SU-DHL-6 (cell line): Measurements from ENCODE around the gene NAXE.

ENCODE experiments used
- H2AFZ ChIP-seq: fragments of 200-600 bp; sonication (generic); 2 replicates; pipeline ENCODE4 v1.6.1; 2014; ENCODE audit warnings: low read depth, mild to moderate bottlenecking, moderate library complexity, mixed read lengths, antibody characterized with exemption, low read length; ENCODE audit not compliant: severe bottlenecking
- H3F3A ChIP-seq: fragments of 200-600 bp; shearing (Covaris generic); 2 replicates; pipeline ENCODE4 v1.6.0; 2016; ENCODE audit warnings: antibody characterized with exemption, mild to moderate bottlenecking; ENCODE audit not compliant: insufficient read depth
- H3K27ac ChIP-seq: fragments of 200-600 bp; sonication (generic); 2 replicates; pipeline ENCODE4 v1.5.1; 2016; ENCODE audit warnings: low read depth, mild to moderate bottlenecking, low read length, moderate library complexity, mixed read lengths
- H3K27me3 ChIP-seq: fragments of 200-600 bp; sonication (generic), shearing (Covaris generic); 2 replicates; pipeline ENCODE4 v1.6.0; 2014; ENCODE audit warnings: mild to moderate bottlenecking, low read length
- H3K36me3 ChIP-seq: fragments of 200-600 bp; sonication (generic); 2 replicates; pipeline ENCODE4 v1.6.1; 2014; ENCODE audit warnings: mild to moderate bottlenecking, low read length, mixed read lengths
- H3K4me2 ChIP-seq: fragments of 300-600, 200-600 bp; shearing (Covaris generic), sonication (generic); 2 replicates; pipeline ENCODE4 v1.6.0; 2014; ENCODE audit warnings: low read length, low read depth, mild to moderate bottlenecking; ENCODE audit not compliant: poor library complexity, severe bottlenecking
- H3K4me3 ChIP-seq: fragments of 200-600 bp; sonication (generic); 2 replicates; pipeline ENCODE4 v1.5.1; 2014; ENCODE audit warnings: antibody characterized with exemption, low read length, mild to moderate bottlenecking, mixed read lengths; ENCODE audit not compliant: insufficient read depth, poor library complexity, severe bottlenecking
- H3K79me2 ChIP-seq: fragments of 200-600 bp; sonication (generic); 2 replicates; pipeline ENCODE4 v1.6.1; 2014; ENCODE audit warnings: mild to moderate bottlenecking, low read length, moderate library complexity; ENCODE audit not compliant: insufficient read depth
- H3K9ac ChIP-seq: fragments of 200-600 bp; sonication (generic); 2 replicates; pipeline ENCODE4 v1.7.0; 2014; ENCODE audit warnings: mild to moderate bottlenecking, low read length
- H3K9me2 ChIP-seq: fragments of 200-600 bp; sonication (generic); replicated peaks from 2 replicates; pipeline ENCODE4 v1.6.1; 2014; ENCODE audit warnings: low read length; ENCODE audit not compliant: insufficient read depth
- H3K9me3 ChIP-seq: fragments of 200-600 bp; sonication (generic); 2 replicates; pipeline ENCODE4 v1.6.1; 2014; ENCODE audit warnings: low read length, mixed read lengths; ENCODE audit not compliant: insufficient read depth
- H4K20me1 ChIP-seq: fragments of 200-600 bp; sonication (generic); 2 replicates; pipeline ENCODE4 v1.6.1; 2014; ENCODE audit warnings: low read depth, mild to moderate bottlenecking, antibody characterized with exemption, low read length, moderate library complexity, mixed read lengths
- EZH2phosphoT487 ChIP-seq: fragments of 200-600 bp; sonication (generic), shearing (Covaris generic); conservative IDR thresholded peaks from 2 replicates; pipeline ENCODE4 v1.6.1; 2018; ENCODE audit warnings: mild to moderate bottlenecking, antibody characterized with exemption, low read length, moderate library complexity, mixed read lengths
- TF ChIP-seq, protein P1 (sequence below): fragments of 200-600 bp; sonication (generic); IDR thresholded peaks from one replicate; pipeline ENCODE4 v1.5.1; 2017; ENCODE audit warnings: antibody characterized with exemption, mild to moderate bottlenecking, low read length, moderate library complexity; ENCODE audit not compliant: insufficient read depth, poor library complexity, severe bottlenecking

The NAXE gene

DNA sequence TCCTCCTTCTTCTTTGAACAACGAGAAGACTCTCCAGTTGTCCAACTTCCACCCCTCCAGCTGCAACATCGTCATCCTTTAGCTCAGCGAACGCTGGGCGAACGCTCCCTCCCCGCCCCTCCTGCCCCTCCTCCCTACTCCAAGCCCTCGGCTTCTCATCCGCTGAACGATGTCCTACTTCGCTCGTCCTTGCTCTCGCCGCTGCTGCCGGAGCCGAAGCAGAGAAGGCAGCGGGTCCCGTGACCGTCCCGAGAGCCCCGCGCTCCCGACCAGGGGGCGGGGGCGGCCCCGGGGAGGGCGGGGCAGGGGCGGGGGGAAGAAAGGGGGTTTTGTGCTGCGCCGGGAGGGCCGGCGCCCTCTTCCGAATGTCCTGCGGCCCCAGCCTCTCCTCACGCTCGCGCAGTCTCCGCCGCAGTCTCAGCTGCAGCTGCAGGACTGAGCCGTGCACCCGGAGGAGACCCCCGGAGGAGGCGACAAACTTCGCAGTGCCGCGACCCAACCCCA is 50.2 kb downstream of the NAXE start, which contains the start of gene BCAN:
Gene BCAN, plus strand, starts transcription at position 357 of the 504 bp plus-strand sequence. CDS start 3,938 bp downstream, outside the sequence.
- no peak within 1 kb of the TSS for H3K9ac ChIP-seq
- H3K4me3 ChIP-seq: no peak within 1 kb of the TSS
- no peaks in the 10 kb centered on the region for H3F3A ChIP-seq
- H3K9me3 ChIP-seq: no peaks in the 10 kb centered on the region
- H2AFZ ChIP-seq: no peak within 1 kb of the TSS
- no peak within 1 kb of the TSS for H3K27ac ChIP-seq
- no peaks in the 10 kb centered on the region for H3K27me3 ChIP-seq
- no peaks in the 10 kb centered on the region for H3K79me2 ChIP-seq
- TF ChIP-seq, protein P1, sequence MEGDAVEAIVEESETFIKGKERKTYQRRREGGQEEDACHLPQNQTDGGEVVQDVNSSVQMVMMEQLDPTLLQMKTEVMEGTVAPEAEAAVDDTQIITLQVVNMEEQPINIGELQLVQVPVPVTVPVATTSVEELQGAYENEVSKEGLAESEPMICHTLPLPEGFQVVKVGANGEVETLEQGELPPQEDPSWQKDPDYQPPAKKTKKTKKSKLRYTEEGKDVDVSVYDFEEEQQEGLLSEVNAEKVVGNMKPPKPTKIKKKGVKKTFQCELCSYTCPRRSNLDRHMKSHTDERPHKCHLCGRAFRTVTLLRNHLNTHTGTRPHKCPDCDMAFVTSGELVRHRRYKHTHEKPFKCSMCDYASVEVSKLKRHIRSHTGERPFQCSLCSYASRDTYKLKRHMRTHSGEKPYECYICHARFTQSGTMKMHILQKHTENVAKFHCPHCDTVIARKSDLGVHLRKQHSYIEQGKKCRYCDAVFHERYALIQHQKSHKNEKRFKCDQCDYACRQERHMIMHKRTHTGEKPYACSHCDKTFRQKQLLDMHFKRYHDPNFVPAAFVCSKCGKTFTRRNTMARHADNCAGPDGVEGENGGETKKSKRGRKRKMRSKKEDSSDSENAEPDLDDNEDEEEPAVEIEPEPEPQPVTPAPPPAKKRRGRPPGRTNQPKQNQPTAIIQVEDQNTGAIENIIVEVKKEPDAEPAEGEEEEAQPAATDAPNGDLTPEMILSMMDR: no peak
- no peak for TF ChIP-seq EZH2phosphoT487
- H3K4me2 ChIP-seq: no peak within 1 kb of the TSS
- H4K20me1 ChIP-seq: no peaks in the 10 kb centered on the region
- no peaks in the 10 kb centered on the region for H3K36me3 ChIP-seq
- no peaks in the 10 kb centered on the region for H3K9me2 ChIP-seq

DNA sequence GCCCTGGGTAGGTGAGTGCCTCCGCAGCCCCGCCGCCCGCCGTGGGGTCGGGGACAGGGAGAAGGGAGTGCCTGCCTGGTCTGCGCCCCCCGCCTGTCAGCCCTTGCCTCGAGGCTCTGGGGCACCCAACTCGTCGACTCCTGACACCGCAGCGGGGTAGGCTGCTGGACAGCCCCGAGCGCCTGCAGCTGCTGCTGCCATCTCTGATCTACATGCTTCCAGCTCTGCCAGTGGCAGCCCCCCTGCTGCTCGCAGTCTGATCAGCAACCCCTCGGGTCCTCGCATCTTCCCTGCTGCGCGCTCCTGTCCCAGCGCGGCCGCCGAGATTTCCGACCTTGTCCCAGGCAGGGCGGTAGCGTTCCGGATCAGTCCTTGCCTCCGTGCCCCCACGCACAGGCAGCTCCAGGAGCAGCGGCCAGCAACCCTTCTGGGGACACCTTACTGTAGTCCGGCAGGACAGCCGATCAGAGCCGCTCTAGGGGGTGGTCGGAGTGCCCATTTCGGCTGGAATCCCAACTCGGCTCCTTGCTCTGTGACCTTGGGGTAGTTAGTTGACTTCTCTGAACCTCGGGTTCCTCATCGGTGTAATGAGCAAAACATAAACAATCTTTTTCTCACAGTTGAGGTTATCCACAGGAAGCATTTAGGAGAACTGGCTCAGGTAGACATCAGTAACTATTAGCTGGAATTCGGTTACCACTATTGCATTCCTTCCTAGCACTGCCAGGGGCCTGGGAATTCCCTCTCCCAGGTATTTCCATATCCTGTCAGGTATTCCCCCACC is 50.9 kb downstream of the NAXE start:
- Histone ChIP-seq H3K4me2 (no peak overlapping the region), H3K79me2 (no peaks in the 10 kb centered on the region), H3F3A (no peaks in the 10 kb centered on the region), H3K27me3 (no peaks in the 10 kb centered on the region), H3K36me3 (no peaks in the 10 kb centered on the region), H3K9me3 (no peaks in the 10 kb centered on the region), H4K20me1 (no peaks in the 10 kb centered on the region), H3K9ac (no peak overlapping the region), H2AFZ (no peak overlapping the region), H3K27ac (no peak overlapping the region), H3K4me3 (no peak overlapping the region), H3K9me2 (no peaks in the 10 kb centered on the region)
- TF ChIP-seq, protein P1: no peak
- no peak for TF ChIP-seq EZH2phosphoT487

DNA sequence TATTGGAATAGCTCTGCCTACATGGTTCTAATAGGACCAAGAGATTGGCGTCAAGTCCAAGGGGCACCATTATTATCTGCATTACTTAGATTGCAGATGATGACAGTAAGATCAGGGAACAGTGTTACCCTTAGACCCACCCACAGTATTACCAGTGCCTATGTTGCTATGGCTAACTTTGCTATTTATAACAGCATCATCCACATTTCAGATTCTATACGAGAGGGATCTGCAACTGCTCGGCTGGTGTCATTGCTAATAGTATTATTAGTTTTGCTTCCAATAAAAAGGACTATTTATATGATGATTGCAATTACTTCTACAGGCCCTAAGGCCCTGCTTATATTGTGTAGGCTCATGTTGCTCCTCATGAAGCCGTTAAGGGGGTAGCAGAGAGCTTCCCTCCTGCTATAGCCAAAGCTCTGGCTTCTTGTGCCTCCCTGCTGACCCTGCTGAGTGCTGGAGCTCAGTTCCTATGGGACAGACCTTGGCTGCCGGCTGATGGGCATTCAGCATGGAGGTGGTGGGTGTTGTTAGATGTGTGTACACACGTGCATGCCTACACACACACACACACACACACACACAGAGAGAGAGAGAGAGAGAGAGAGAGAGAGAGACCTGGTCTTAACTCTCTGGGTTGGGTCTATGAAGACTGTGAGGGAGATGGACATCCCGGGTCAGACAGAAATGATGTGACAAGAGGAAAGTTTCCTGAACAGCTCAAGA is 51.6 kb downstream of the NAXE start:
- Histone ChIP-seq H3K9ac (no peak overlapping the region), H3K9me3 (no peaks in the 10 kb centered on the region), H3K27ac (no peak overlapping the region), H3K9me2 (no peaks in the 10 kb centered on the region), H4K20me1 (no peaks in the 10 kb centered on the region), H3K36me3 (no peaks in the 10 kb centered on the region), H3K4me2 (no peak overlapping the region), H3K27me3 (no peaks in the 10 kb centered on the region), H2AFZ (no peak overlapping the region), H3K4me3 (no peak overlapping the region), H3F3A (no peaks in the 10 kb centered on the region), H3K79me2 (no peaks in the 10 kb centered on the region)
- TF ChIP-seq, protein P1: no peak
- no peak for TF ChIP-seq EZH2phosphoT487
